Measurements from ENCODE around the gene NEMP2.

NEMP2 gene

DNA sequence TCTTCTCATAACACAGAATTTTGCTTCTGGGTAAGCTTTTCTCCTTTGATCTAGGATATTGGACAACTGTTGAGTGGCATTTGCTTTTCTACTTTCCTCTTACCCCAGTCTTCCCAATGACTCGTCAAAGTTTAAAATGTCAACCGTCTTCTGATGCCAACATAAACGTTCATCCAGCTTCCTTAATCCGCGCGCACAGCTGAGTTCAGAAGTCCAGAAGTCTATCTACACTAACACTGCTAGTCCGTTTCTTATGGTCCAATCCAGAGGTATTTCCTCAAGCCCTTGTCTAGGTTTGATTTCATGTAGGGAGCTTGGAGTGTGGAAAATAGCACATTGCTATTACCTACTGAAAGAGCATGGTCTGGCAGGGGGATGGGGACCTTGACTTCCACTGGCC, 77.7 kb downstream of the NEMP2 start:
- no peaks in the 10 kb centered on the region for H3K27me3 Mint-ChIP-seq (ENCODE audit: low read depth)
- peaks cover 5% of the 10 kb centered on the region for H3K4me1 Mint-ChIP-seq (ENCODE audit: low read depth)
- H3K27ac Mint-ChIP-seq = no peak overlapping the region
- H3K4me3 Mint-ChIP-seq = no peak overlapping the region
- H3K9me3 Mint-ChIP-seq = no peaks in the 10 kb centered on the region
- H3K36me3 Mint-ChIP-seq (ENCODE audit: low read depth) = peaks cover 20% of the 10 kb centered on the region

DNA sequence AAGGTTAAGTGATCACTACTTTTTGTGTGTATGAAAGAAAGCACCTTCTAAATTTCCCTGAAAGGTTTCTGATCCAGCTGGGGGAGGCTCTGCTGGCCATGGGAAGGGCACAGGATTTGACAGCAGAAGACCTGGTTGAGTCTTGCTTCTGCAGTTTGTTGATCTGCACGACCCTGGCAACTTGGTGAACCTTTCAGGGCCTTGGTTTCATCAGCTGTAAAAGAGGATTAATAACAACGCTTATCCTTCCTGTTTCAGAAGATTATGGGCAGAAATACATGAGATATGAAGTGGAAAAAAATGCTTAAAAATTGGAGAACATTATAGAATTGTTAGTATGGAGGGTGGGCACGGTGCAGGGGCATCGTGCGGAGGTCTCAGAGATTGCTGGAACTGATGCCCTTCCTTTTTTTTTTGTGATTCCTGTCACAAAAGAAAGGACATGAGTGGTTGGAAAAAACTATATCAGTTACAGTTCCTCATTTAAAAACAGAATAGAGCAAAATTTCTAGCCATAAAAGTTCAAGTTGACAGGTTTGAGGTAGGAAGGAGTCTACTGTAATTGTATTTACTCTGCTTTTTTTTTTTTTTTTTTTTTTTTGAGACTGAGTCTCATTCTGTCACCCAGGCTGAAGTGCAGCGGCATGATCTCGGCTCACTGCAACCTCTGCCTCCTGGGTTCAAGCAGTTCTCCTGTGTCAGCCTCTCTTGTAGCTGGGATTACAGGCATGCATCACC, 79.0 kb downstream of the NEMP2 start:
- no peaks in the 10 kb centered on the region for H3K9me3 Mint-ChIP-seq
- H3K36me3 Mint-ChIP-seq (ENCODE audit: low read depth) = peaks cover 19% of the 10 kb centered on the region
- no peak overlapping the region for H3K27ac Mint-ChIP-seq
- H3K4me3 Mint-ChIP-seq = no peak overlapping the region
- peaks cover 8% of the 10 kb centered on the region for H3K4me1 Mint-ChIP-seq (ENCODE audit: low read depth)
- H3K27me3 Mint-ChIP-seq (ENCODE audit: low read depth) = no peaks in the 10 kb centered on the region

DNA sequence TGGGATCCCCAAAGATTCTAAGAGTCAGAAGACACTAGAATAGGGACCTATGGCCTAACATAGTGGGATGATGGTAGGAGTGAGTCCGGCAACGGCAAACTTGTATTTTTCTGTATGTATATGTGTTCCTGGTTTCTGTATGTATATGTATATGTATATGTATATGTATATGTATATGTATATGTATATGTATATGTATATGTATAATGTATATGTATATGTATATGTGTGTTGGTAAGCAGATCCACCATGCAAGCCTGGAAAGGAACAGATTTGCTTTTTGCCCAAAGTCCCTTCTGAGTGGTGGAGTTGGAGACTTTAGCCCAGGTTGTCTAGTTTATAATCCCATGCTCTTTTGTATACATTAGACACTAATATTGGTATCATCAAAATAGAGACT, 79.7 kb downstream of the NEMP2 start:
- H3K36me3 Mint-ChIP-seq (ENCODE audit: low read depth) = peaks cover 17% of the 10 kb centered on the region
- H3K4me1 Mint-ChIP-seq (ENCODE audit: low read depth) = peaks cover 8% of the 10 kb centered on the region
- no peaks in the 10 kb centered on the region for H3K27me3 Mint-ChIP-seq (ENCODE audit: low read depth)
- H3K27ac Mint-ChIP-seq = no peak overlapping the region
- H3K4me3 Mint-ChIP-seq = no peak overlapping the region
- H3K9me3 Mint-ChIP-seq = no peaks in the 10 kb centered on the region
